SKM-1 treated with dmso at 0.1 percent for 144 hours (cell line): ENCODE results near the gene ABCA12.
"Not testable (repeated sequence)": the region's sequence is repeated elsewhere in the genome, so short reads cannot be mapped to it uniquely, and the experiment has no call there.

Experiments used
- DNase-seq: peaks from one replicate; lab custom pipeline; 2025; ENCODE audit not compliant: unreplicated experiment; lab: John Stamatoyannopoulos, UW

The ABCA12 gene, protein sequence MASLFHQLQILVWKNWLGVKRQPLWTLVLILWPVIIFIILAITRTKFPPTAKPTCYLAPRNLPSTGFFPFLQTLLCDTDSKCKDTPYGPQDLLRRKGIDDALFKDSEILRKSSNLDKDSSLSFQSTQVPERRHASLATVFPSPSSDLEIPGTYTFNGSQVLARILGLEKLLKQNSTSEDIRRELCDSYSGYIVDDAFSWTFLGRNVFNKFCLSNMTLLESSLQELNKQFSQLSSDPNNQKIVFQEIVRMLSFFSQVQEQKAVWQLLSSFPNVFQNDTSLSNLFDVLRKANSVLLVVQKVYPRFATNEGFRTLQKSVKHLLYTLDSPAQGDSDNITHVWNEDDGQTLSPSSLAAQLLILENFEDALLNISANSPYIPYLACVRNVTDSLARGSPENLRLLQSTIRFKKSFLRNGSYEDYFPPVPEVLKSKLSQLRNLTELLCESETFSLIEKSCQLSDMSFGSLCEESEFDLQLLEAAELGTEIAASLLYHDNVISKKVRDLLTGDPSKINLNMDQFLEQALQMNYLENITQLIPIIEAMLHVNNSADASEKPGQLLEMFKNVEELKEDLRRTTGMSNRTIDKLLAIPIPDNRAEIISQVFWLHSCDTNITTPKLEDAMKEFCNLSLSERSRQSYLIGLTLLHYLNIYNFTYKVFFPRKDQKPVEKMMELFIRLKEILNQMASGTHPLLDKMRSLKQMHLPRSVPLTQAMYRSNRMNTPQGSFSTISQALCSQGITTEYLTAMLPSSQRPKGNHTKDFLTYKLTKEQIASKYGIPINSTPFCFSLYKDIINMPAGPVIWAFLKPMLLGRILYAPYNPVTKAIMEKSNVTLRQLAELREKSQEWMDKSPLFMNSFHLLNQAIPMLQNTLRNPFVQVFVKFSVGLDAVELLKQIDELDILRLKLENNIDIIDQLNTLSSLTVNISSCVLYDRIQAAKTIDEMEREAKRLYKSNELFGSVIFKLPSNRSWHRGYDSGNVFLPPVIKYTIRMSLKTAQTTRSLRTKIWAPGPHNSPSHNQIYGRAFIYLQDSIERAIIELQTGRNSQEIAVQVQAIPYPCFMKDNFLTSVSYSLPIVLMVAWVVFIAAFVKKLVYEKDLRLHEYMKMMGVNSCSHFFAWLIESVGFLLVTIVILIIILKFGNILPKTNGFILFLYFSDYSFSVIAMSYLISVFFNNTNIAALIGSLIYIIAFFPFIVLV (N-terminal part only)

GRCh38 chr2:215138479-215138878 is at the start of gene ABCA12:
Gene ABCA12 (minus strand): TSS chr2:215138626. CDS start chr2:215138208, 418 bp downstream.
- no peak for DNase-seq

- DNase-seq = no peak
Observed at GRCh38 chr2:215188078-215188477, 49.7 kb upstream of the ABCA12 start.

DNA sequence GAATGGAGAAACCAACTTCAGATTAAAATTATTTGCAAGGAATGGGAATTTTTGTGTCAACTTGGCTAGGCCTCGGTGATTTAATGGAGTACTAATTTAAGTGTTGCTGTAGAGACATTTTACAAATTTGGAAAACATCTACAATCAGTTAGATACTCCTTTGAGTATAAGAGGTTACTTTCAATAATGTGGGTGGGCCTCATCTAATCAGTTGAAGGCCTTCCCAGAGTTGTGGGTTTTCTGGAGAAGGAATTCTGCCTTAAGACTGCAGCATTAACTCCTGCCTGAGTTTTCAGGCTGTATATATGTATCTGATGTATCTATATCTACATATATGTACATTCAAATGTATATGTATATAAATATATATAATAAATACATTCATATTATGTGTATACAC is 47.6 kb upstream of the ABCA12 start:
- DNase-seq = no peak

- DNase-seq = no peak
Observed at GRCh38 chr2:215178121-215178520, 39.7 kb upstream of the ABCA12 start.

DNA sequence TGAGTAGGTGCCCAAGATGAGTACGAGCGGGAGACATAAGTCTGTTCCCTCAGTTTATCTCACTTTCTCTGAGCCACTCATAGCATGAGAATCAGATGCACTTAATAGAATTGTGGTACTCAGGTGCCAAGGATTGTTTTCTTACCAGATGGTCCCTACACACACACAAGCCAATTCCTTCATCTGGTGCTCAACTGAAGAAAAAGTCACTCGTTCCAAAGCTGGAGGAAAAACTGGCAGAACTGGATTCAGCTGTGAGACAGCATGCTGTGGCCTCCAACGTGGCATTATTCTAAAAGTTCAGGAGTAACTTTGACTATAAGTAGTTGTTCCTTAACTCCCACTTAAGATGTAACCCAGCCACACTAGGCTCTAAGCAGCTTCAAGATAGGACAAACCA is 33.4 kb upstream of the ABCA12 start:
- no peak for DNase-seq

DNA sequence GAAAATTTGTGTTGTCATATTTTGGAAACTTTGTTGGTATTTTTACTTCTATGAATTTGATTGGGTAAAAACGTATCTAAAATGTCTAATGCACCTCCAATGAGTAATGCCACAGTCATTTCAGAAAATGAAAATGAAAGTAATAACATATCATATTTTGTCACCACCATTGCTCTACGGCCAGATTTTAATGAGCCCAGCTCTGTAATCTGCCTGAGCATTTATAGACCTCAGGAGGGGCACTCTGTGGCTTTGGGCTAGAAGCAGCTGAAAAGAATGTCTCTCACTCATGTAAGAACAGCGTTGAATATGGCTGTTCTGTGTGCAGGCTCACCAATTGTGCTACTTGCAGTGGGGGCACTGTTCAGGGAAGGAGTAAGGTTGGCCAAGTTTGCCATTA is 32.7 kb upstream of the ABCA12 start:
- no peak for DNase-seq

- not testable (repeated sequence) for DNase-seq
Observed at GRCh38 chr2:215166505-215166904, 28.1 kb upstream of the ABCA12 start.

DNA sequence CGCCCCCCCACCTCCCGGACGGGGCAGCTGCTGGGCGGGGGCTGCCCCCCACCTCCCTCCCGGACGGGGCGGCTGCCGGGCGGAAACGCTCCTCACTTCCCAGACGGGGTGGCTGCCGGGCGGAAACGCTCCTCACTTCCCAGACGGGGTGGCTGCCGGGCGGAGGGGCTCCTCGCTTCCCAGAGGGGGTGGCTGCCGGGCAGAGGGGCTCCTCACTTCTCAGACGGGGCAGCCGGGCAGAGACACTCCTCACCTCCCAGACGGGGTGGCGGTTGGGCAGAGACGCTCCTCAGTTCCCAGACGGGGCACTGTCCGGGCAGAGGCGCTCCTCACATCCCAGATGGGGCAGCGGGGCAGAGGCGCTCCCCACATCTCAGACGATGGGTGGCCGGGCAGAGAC is 24.9 kb upstream of the ABCA12 start:
- not testable (repeated sequence) for DNase-seq

DNA sequence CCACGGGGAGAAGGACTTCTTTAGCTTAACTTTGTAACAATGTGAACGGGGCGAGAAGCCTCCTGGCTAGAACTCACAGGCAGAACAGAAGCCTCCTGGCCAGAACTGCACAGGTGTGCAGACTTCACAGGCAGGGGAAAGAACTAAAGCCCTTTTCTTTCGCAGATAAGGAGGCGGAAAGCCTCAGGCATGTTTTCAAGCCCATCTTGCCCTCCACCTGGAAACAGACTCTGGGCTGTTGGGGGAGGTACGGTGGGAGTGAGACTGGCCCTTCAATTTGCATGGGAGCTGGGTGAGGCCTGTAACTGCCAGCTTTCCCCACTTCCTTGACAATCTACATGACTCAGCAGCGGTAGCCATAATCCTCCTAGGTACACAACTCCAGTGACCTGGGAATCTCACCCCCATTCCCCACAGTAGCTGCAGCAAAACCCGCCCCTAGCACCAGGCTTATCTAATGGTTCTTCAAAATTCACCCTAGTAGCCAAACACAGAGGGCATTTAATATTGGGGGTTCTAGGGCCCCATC is 22.9 kb upstream of the ABCA12 start:
- DNase-seq = no peak

DNA sequence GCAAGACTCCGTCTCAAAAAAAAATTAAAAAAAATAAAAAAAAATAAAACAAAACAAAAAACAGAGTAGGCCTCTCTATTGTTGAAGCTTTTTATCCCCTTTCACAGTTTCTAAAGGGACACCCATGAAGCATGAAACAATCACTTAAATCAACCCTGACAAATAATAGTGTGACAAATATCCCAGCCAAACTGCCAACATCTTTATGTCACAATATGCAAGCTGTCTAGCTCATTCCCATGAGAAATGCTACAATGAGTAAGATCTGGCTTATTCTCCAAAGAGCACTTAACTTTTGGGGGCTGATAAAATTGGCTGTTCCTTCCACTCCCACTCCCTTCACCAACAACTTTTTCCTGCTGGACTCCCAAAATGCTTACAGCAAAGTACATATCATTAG is 21.7 kb upstream of the ABCA12 start:
- DNase-seq = no peak

- DNase-seq = no peak
Observed at GRCh38 chr2:215156453-215156852, 18.0 kb upstream of the ABCA12 start.

DNA sequence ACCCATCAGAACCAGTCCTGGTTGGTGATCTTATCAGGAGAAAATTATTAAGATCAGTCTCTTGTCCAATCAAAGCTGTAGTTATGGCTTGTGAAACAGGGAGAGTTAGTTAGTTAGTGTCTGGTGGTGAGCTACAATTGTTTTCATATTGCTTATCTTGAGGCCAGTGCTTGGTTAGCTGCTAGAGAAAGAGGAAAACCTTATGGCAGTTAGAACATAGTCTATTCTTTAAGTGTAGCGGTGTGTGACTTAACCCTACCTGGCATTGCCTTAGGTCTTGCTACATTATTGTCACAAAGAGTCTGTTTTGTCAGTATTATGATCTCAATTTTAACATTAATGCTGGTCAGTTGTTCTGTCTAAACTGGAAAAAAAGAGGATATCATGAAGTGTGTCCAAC is 11.5 kb upstream of the ABCA12 start:
- no peak for DNase-seq

DNA sequence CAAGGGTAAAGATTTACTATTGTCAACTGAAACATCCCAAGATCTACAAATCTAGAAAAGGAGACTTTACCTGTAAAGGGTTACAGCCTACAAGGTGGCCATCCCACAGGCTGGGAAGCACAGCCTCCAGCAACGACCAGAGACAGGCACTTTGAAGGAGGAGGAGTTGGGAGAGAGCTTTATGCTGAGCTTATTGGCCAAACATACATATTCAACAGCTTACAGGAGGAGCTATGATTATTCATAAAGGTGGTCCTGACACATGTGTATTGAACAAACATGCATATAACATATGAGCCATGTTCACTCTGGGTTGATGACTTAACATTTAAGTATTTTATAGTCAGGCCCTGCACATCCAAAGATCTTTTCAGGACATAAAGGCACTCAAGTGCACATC is 11.1 kb upstream of the ABCA12 start:
- no peak for DNase-seq

DNA sequence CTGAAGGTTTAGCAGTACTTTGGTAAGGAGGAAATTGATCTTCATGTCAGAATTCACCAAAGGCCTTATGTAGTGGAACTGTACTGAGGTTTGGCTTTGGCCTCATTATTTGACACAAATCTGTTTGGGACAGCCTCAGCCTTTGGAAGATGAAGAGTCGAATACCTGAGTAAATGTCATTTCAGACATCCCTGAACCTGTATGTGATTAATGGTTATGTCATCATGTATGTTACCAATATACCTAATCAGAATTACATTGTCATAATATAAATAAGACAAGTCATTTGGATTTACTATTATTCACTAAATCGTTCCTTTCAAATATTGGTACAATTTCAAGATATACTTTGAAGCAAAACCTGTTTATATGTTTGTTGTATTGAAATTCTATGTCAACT is 10.6 kb upstream of the ABCA12 start:
- DNase-seq = no peak

- no peak for DNase-seq
Observed at GRCh38 chr2:215145611-215146010, 7.2 kb upstream of the ABCA12 start.

GRCh38 chr2:215144106-215144875 is 5.9 kb upstream of the ABCA12 start:
- DNase-seq = no peak

DNA sequence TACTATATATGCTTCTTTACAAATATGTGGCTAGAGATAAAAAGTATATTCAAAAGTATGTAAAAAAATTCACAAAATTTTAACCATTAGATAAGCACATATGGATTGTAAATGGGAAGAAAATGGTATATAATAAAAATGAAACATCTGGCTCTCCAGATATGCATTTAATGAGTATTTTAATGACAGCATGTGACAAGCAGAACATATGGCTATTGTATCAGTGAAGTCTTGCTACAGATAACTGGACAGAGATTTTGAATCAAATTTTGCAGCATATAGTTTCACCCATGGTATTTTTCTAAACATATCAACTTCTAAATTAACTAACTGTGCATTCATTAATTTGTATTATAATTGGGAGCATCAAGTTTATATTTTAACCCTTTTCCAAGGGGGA is 5.0 kb upstream of the ABCA12 start:
- DNase-seq = no peak

DNA sequence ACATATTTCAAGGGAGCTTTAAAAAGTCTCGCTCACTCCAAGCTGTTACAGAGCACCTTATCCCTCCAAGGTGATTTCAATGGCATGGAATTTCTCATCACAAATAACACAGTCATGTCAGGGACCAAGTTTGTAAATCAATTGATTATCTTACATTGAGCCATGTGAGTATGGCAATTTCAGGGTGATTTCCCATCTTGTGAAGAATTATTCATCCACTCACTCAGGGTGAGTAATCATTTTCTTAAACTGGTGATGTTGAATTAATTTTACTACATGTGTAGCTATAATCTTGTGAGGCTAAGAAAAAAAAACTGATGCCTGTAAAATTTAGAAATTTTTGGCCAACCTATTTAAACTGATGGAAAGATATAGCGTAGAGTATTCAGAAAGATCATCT is 3.3 kb upstream of the ABCA12 start:
- no peak for DNase-seq

DNA sequence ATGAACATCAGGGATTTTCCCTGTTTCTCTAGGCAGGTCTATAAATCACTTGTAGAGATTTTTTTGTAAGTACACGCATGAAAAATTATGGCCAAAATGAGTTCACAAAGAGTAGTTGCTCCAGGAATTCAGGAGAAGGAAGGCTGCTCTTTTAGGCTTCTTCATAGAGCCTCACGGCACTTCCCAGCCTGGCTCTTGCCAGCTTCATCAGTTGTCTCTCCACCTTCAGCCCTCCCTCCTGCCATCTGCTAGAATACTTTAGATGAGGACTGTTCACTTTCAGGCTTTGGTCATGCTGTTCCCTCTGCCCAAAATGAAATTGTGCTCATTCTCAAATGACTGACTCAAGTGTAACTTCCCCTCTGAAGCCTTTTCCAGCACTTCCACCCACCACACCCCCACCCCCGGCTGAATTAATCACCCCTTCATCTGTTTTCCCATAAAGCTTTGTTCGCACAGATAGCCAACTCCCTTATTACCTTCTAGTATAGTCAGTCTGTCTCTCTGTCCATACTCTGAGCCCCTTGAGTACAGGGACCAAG is 1.8 kb upstream of the ABCA12 start:
- DNase-seq = no peak

DNA sequence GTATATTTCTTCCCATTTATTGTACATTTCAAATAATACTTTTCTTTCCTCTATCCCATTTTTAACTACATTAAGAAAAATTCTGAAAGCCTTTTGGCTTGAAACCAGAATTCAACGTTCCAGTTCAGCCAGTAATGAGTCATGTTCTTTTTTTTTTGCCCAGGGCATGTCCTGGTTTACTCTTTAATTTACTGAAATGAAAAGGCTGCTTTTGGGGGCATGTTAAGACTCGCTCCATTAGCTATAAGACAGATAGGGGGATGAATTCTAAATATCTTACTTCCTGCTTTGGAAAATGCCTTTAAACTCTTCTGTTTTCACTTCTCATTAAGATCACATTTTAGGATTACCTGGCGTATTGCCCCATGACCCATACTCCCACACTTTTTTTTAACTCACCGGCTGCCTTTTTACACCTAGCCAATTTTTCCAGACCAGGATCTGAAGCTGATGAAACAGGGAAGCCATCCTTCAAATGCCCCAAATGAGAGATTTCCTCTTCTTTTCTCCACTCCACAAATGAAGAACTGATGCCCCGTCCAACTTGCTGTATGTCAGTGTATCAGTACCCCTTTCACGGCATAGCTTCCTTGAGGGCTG is 585 bp downstream of the ABCA12 start:
- DNase-seq = no peak
